ENCODE results near the gene CDH23.

Gene CDH23

DNA sequence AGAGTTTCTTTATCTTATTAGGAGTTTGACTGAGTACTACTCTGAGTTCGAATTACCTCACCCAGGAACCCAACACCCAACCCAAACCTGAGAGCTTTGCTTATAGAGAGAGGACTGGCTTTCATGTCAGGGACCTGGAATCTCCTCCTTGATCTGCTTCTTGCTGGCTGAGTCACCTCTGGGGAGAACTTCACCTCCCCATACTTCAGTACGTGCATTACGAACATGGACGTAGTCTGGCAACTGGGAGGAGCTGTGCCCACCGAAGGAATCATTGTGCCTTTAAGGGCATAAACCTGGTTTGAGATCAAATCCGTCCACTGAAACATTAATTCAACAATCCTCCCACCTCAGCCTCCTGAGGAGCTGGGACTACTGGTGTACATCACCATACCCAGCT, 466.5 kb downstream of the CDH23 start:
- TF ChIP-seq, protein P1, sequence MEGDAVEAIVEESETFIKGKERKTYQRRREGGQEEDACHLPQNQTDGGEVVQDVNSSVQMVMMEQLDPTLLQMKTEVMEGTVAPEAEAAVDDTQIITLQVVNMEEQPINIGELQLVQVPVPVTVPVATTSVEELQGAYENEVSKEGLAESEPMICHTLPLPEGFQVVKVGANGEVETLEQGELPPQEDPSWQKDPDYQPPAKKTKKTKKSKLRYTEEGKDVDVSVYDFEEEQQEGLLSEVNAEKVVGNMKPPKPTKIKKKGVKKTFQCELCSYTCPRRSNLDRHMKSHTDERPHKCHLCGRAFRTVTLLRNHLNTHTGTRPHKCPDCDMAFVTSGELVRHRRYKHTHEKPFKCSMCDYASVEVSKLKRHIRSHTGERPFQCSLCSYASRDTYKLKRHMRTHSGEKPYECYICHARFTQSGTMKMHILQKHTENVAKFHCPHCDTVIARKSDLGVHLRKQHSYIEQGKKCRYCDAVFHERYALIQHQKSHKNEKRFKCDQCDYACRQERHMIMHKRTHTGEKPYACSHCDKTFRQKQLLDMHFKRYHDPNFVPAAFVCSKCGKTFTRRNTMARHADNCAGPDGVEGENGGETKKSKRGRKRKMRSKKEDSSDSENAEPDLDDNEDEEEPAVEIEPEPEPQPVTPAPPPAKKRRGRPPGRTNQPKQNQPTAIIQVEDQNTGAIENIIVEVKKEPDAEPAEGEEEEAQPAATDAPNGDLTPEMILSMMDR (IDR thresholded peaks at IDR 0.05; ENCODE audit: insufficient read depth, low read length, poor library complexity, severe bottlenecking), result no peak
- DNase-seq (ENCODE audit: extremely low read depth, insufficient read length), result no peak
- H3K27me3 ChIP-seq (replicated peaks; ENCODE audit: control insufficient read depth, insufficient read depth, low read length), result no peaks in the 10 kb centered on the region
- no peak overlapping the region for H3K4me3 ChIP-seq (replicated peaks; ENCODE audit: low read depth, low read length)
- H3K36me3 ChIP-seq (ENCODE audit: control insufficient read depth, insufficient read depth, low read length), result no peaks in the 10 kb centered on the region

- H3K4me3 ChIP-seq (replicated peaks; ENCODE audit: low read depth, low read length), result no peak overlapping the region
- DNase-seq (ENCODE audit: extremely low read depth, insufficient read length), result no peak
- H3K36me3 ChIP-seq (ENCODE audit: control insufficient read depth, insufficient read depth, low read length), result no peaks in the 10 kb centered on the region
- no peaks in the 10 kb centered on the region for H3K27me3 ChIP-seq (replicated peaks; ENCODE audit: control insufficient read depth, insufficient read depth, low read length)
- TF ChIP-seq, protein P1 (IDR thresholded peaks at IDR 0.05; ENCODE audit: insufficient read depth, low read length, poor library complexity, severe bottlenecking), result no peak
Measured at GRCh38 chr10:71864911-71865361, 468.2 kb downstream of the CDH23 start.
